ENCODE results near the gene ZNF177.

GRCh38 chr19:9342610-9343304 is 20.1 kb upstream of the ZNF177 start:
- TF ChIP-seq CTCF (IDR thresholded peaks at IDR 0.05; ENCODE audit: borderline replicate concordance, extremely low read depth, low read length, poor library complexity, severe bottlenecking) (no peak), EZH2 (IDR thresholded peaks at IDR 0.05; ENCODE audit: borderline replicate concordance, low read depth, low read length, severe bottlenecking) (no peak)

All from DND-41 (cell line).